B cell (primary cell): ENCODE measurements around the gene DYNLT2. TPM values are rescaled to one million over a fixed set of nuclear protein-coding genes. Genes with fewer than 3 reads are reported as not detected.

Source experiments
- ATAC-seq: fragments of 200-7000 bp; cut with Tn5 transposase; one replicate; pipeline ENCODE4 v1.10.0; 2021; ENCODE audit warnings: low read depth, mild to moderate bottlenecking, moderate number of reproducible peaks, moderate library complexity
- CTCF ChIA-PET: fragments of 350-600 bp; sonication (Branson Sonifier 250); formaldehyde crosslinking; loops from one replicate; lab custom pipeline; 2021; ENCODE audit warnings: antibody characterized with exemption, inconsistent platforms; lab: Charles Lee
- POLR2A ChIA-PET: fragments of 350-600 bp; sonication (Branson Sonifier 250); formaldehyde crosslinking; loops from one replicate; lab custom pipeline; 2021; ENCODE audit warnings: antibody characterized with exemption; lab: Charles Lee
- DNase-seq: peaks from one replicate; pipeline ENCODE4 v3.0.0; 2013
- H2AFZ ChIP-seq: 2 replicates; pipeline ENCODE4 v1.6.1; 2012; ENCODE audit warnings: mild to moderate bottlenecking, low read depth, low read length; ENCODE audit not compliant: insufficient read depth, poor library complexity, severe bottlenecking
- H3K27ac ChIP-seq, 2 donors: 1 replicate in 1 of 2; 2 replicates in 1 of 2; pipeline ENCODE4 v1.5.1; 2012 to 2013; ENCODE audit warnings: low read length in 2 of 2, mild to moderate bottlenecking in 2 of 2, moderate library complexity in 1 of 2
- H3K27me3 ChIP-seq, 4 experiments: fragments of 200-600 bp in 1 of 4; sonication (generic) in 1 of 4; replicated peaks in 1 of 4; 1 replicate in 2 of 4; 2 replicates in 2 of 4; pipeline versions ENCODE4 v1.6.1 to v1.7.0; 2013 to 2016; ENCODE audit warnings: low read length in 3 of 4, mild to moderate bottlenecking in 2 of 4, mixed read lengths in 1 of 4, moderate library complexity in 1 of 4; ENCODE audit not compliant: insufficient read depth in 4 of 4, control insufficient read depth in 3 of 4; ENCODE audit errors: control extremely low read depth in 1 of 4
- H3K36me3 ChIP-seq, 2 experiments: replicated peaks in 1 of 2; 1 replicate in 1 of 2; 2 replicates in 1 of 2; pipeline versions ENCODE4 v1.6.1 to v1.7.1; 2013; ENCODE audit warnings: low read length in 1 of 2; ENCODE audit not compliant: insufficient read depth in 2 of 2, control insufficient read depth in 1 of 2; ENCODE audit errors: control extremely low read depth in 1 of 2, extremely low read depth in 1 of 2
- H3K4me1 ChIP-seq, 2 donors: fragments of 200-600 bp in 1 of 2; sonication (generic) in 1 of 2; 1 replicate in 1 of 2; 2 replicates in 1 of 2; pipeline versions ENCODE4 v1.5.1 to v1.6.1; 2013 to 2017; ENCODE audit warnings: low read length in 2 of 2; ENCODE audit not compliant: control insufficient read depth in 2 of 2, insufficient read depth in 2 of 2
- H3K4me2 ChIP-seq: replicated peaks from 2 replicates; pipeline ENCODE3; 2012; ENCODE audit warnings: mild to moderate bottlenecking, low read depth, low read length; ENCODE audit not compliant: poor library complexity, severe bottlenecking
- H3K4me3 ChIP-seq, 5 experiments: fragments of 200-600 bp in 1 of 5; sonication (generic) in 1 of 5; 1 replicate in 3 of 5; 2 replicates in 2 of 5; pipeline versions ENCODE4 v1.5.1 to v1.7.0; 2011 to 2016; ENCODE audit warnings: low read length in 4 of 5, mild to moderate bottlenecking in 4 of 5, low read depth in 2 of 5, control low read depth in 1 of 5, moderate library complexity in 1 of 5; ENCODE audit not compliant: insufficient read depth in 1 of 5; ENCODE audit errors: control extremely low read depth in 1 of 5, extremely low read depth in 1 of 5
- H3K79me2 ChIP-seq: fragments of 200-600 bp; sonication (generic); one replicate; pipeline ENCODE4 v1.6.0; 2016; ENCODE audit warnings: low read length; ENCODE audit not compliant: control insufficient read depth, insufficient read depth
- H3K9ac ChIP-seq: fragments of 200-600 bp; sonication (generic); 2 replicates; pipeline ENCODE4 v1.6.1; 2017; ENCODE audit warnings: mild to moderate bottlenecking, low read length, moderate library complexity
- H3K9me3 ChIP-seq, 3 donors: one replicate each; pipeline versions ENCODE4 v1.6.1 to v1.7.1; 2013; ENCODE audit warnings: low read length in 2 of 3; ENCODE audit not compliant: control insufficient read depth in 2 of 3, insufficient read depth in 1 of 3; ENCODE audit errors: control extremely low read depth in 1 of 3
- H4K20me1 ChIP-seq: 2 replicates; pipeline ENCODE4 v1.6.0; 2012; ENCODE audit warnings: mild to moderate bottlenecking, low read length; ENCODE audit not compliant: insufficient read depth, control insufficient read depth, poor library complexity, severe bottlenecking
- H3K27ac Mint-ChIP-seq: one replicate; pipeline ENCODE4 v1.8.0; 2021; ENCODE audit warnings: mixed read lengths
- H3K27me3 Mint-ChIP-seq: one replicate; pipeline ENCODE4 v1.8.0; 2021; ENCODE audit warnings: mixed read lengths
- H3K4me1 Mint-ChIP-seq: one replicate; pipeline ENCODE4 v1.8.0; 2021; ENCODE audit warnings: mixed read lengths
- H3K4me3 Mint-ChIP-seq: one replicate; pipeline ENCODE4 v1.8.0; 2021; ENCODE audit warnings: mixed read lengths
- H3K9me3 Mint-ChIP-seq: one replicate; pipeline ENCODE4 v1.8.0; 2022; ENCODE audit warnings: mixed read lengths; ENCODE audit not compliant: insufficient read depth
- CTCF ChIP-seq: fragments of 200-600 bp; IDR thresholded peaks from one replicate; pipeline ENCODE4 v1.8.0; 2022; ENCODE audit warnings: antibody characterized with exemption, mild to moderate bottlenecking
- EZH2 ChIP-seq: IDR thresholded peaks from 2 replicates; pipeline ENCODE4 v1.6.1; 2012; ENCODE audit warnings: borderline replicate concordance, low read depth, mild to moderate bottlenecking, moderate library complexity, low read length; ENCODE audit not compliant: insufficient read depth, poor library complexity, severe bottlenecking
- WGBS: methylation state at CpG from one replicate; pipeline ENCODE4 v1.1.5; 2013; ENCODE audit warnings: missing lambda C conversion rate; ENCODE audit not compliant: insufficient coverage; 5-methylcytosine and 5-hydroxymethylcytosine counted together
- intact Hi-C: fragments of 100-400 bp; cut with micrococcal nuclease; formaldehyde crosslinking; loops from one replicate; pipeline ENCODE4 v1.10.0; 2022
- polyA plus RNA-seq: library from polyadenylated mRNA; depleted of rRNA; stranded (reverse); fragments of >200 nt; gene quantifications from 2 replicates; pipeline ENCODE4 v1.2.3, GENCODE V29; 2012
- total RNA-seq, 2 donors: library from RNA; stranded (reverse); fragments of 120-200 nt in 1 of 2; gene quantifications; 1 replicate in 1 of 2; 2 replicates in 1 of 2; pipeline versions ENCODE4 v1.2.3 to v1.2.4, GENCODE V29; 2013 to 2022

DYNLT2 gene
- total and polyA plus RNA-seq, 2 donors (not counting 1 experiment from before 2014, with no cell fraction given) = 2.4 to 7.2 TPM

- no peak overlapping the region for H3K27ac Mint-ChIP-seq
- no peak overlapping the region for H3K27ac ChIP-seq
- no peaks in the 10 kb centered on the region for H3K9me3 Mint-ChIP-seq
- intact Hi-C loops = no loop called here
- H3K9ac ChIP-seq = no peak overlapping the region
- H3K9me3 ChIP-seq = no peaks in the 10 kb centered on the region
- H3K4me3 ChIP-seq = no peak overlapping the region
- H3K79me2 ChIP-seq = no peaks in the 10 kb centered on the region
- H3K4me1 ChIP-seq = no peaks in the 10 kb centered on the region
- H3K4me1 Mint-ChIP-seq = no peaks in the 10 kb centered on the region
- no peak overlapping the region for H3K4me2 ChIP-seq
- H2AFZ ChIP-seq = no peak overlapping the region
- ChIA-PET CTCF (interaction anchor here (1.1 kb wide), 1 partner anchor 26 kb away, joined by 4 read pairs; no protein-coding TSS in a partner anchor), POLR2A (no interaction called here)
- H3K4me3 Mint-ChIP-seq = no peak overlapping the region
- ATAC-seq (no peak), DNase-seq (no peak)
- no peaks in the 10 kb centered on the region for H4K20me1 ChIP-seq
- no peaks in the 10 kb centered on the region for H3K27me3 ChIP-seq
- TF ChIP-seq EZH2 (no peak), CTCF (no peak)
- peaks cover 5 to 82% of the 10 kb centered on the region in 2 experiments for H3K36me3 ChIP-seq
- H3K27me3 Mint-ChIP-seq = no peaks in the 10 kb centered on the region
- WGBS = 90% methylated on average over 6 of the region's 10 CpGs
Observed at GRCh38 chr6:169763881-169764280, 12.5 kb upstream of the DYNLT2 start.

DNA sequence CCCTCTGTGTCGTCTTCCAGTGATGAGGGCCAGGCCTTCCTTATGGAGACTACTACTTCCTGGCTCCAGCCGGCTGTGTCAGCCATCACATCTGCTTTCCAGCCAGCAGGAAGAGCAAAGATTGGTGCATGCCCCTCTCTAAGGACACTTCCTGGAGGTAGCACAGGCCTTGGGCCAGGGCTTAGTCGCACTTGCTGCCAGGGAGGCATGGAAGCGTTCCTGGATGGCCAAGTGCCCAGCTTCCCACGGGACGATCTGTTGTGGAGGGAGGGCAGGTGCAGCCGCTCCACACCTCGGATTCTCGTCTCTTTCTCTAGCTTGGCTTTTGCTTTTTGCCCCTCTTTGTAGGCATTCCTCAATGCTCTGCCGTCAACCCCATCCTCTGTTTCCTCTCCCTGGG lies 11.9 kb upstream of the DYNLT2 start:
- Histone ChIP-seq H2AFZ (no peak overlapping the region), H3K4me3 (no peak overlapping the region), H3K4me2 (no peak overlapping the region), H3K4me1 (no peaks in the 10 kb centered on the region), H3K27me3 (no peaks in the 10 kb centered on the region), H3K36me3 (peaks cover 5 to 79% of the 10 kb centered on the region in 2 experiments), H3K9ac (no peak overlapping the region), H3K9me3 (no peaks in the 10 kb centered on the region), H3K79me2 (no peaks in the 10 kb centered on the region), H3K27ac (no peak overlapping the region), H4K20me1 (no peaks in the 10 kb centered on the region)
- ATAC-seq (no peak), DNase-seq (no peak)
- Mint-ChIP-seq H3K27me3 (no peaks in the 10 kb centered on the region), H3K4me1 (no peaks in the 10 kb centered on the region), H3K4me3 (no peak overlapping the region), H3K9me3 (no peaks in the 10 kb centered on the region), H3K27ac (no peak overlapping the region)
- CTCF ChIA-PET = interaction anchor here (1.1 kb wide), 1 partner anchor 26 kb away, joined by 4 read pairs; no protein-coding TSS in a partner anchor
- POLR2A ChIA-PET = no interaction called here
- WGBS = 100% methylated on average over 10 of the region's 10 CpGs
- no peak for TF ChIP-seq EZH2
- TF ChIP-seq CTCF = no peak
- intact Hi-C loops = no loop called here
